A549 (cell line): ENCODE measurements around the gene MAML1. TPM values are rescaled to one million over a fixed set of nuclear protein-coding genes. Genes with fewer than 3 reads are reported as not detected.

Experiments used
- ATAC-seq, 2 experiments: fragments of 200-7000 bp in 1 of 2; fragments of >200 bp in 1 of 2; cut with Nextera tagmentation in 1 of 2; cut with Tn5 transposase in 1 of 2; 3 replicates each; pipeline versions ENCODE4 v1.8.0 to v1.9.1; 2018 to 2020; ENCODE audit warnings: mild to moderate bottlenecking in 1 of 2, moderate library complexity in 1 of 2
- CTCF ChIA-PET: fragments of 300-600 bp; sonication (Branson Sonifier 250); formaldehyde crosslinking; extraction: SDS; loops from one replicate; lab custom pipeline; 2021; ENCODE audit warnings: antibody characterized with exemption, inconsistent platforms; lab: Yijun Ruan, JAX
- POLR2A ChIA-PET: fragments of 350-600 bp; formaldehyde crosslinking; extraction: SDS; loops from one replicate; lab custom pipeline; 2021; ENCODE audit warnings: antibody characterized with exemption, inconsistent platforms; lab: Yijun Ruan, JAX
- DNase-seq, 2 experiments: peaks; one replicate each; pipeline versions ENCODE4 v3.0.0 to v3.0.0-alpha.2; 2011 to 2016; ENCODE audit warnings: low read depth in 1 of 2, low spot score in 1 of 2
- FAIRE-seq: peaks from 2 replicates; lab custom pipeline; 2011; peaks lifted over from hg19 to GRCh38; lab: Jason Lieb, UNC
- H3K27ac ChIP-seq, 2 experiments: fragments of >200 bp; sonication (Bioruptor Twin); formaldehyde crosslinking; 3 replicates each; pipeline ENCODE4 v1.5.1; 2016 to 2017
- H3K4me1 ChIP-seq: fragments of >200 bp; sonication (Bioruptor Twin); formaldehyde crosslinking; 3 replicates; pipeline ENCODE4 v1.6.1; 2016
- H3K4me2 ChIP-seq: fragments of >200 bp; sonication (Bioruptor Twin); formaldehyde crosslinking; 3 replicates; pipeline ENCODE4 v1.6.1; 2016
- H3K4me3 ChIP-seq: fragments of >200 bp; sonication (Bioruptor Twin); formaldehyde crosslinking; 3 replicates; pipeline ENCODE4 v1.5.1; 2016
- H3K9me3 ChIP-seq: fragments of >200 bp; sonication (Bioruptor Twin); formaldehyde crosslinking; 3 replicates; pipeline ENCODE4 v1.6.1; 2016
- CEBPB ChIP-seq, 2 experiments: fragments of >200 bp in 1 of 2; sonication (Bioruptor Twin) in 1 of 2; formaldehyde crosslinking in 1 of 2; IDR thresholded peaks; 2 replicates each; pipeline ENCODE4 v1.6.1; 2012 to 2016
- E2F6 ChIP-seq: IDR thresholded peaks from 2 replicates; pipeline ENCODE4 v1.6.1; 2012; ENCODE audit warnings: low read depth, borderline replicate concordance
- EHF ChIP-seq: fragments of 250-450 bp; sonication (Bioruptor Pico); IDR thresholded peaks from 2 replicates; pipeline ENCODE4 v1.5.0; 2020; ENCODE audit warnings: mild to moderate bottlenecking
- FOXS1 ChIP-seq: fragments of 250-450 bp; sonication (Bioruptor Pico); IDR thresholded peaks from 2 replicates; pipeline ENCODE4 v1.5.0; 2020; ENCODE audit warnings: mild to moderate bottlenecking, moderate library complexity
- GATA3 ChIP-seq: IDR thresholded peaks from 2 replicates; pipeline ENCODE4 v1.6.1; 2012; ENCODE audit warnings: borderline replicate concordance
- HOXB13 ChIP-seq: fragments of 250-450 bp; sonication (Bioruptor Pico); IDR thresholded peaks from 2 replicates; pipeline ENCODE4 v1.5.0; 2020; ENCODE audit warnings: low read depth, mild to moderate bottlenecking, moderate library complexity
- KDM1A ChIP-seq: fragments of 200-600 bp; sonication (generic); IDR thresholded peaks from 2 replicates; pipeline ENCODE4 v1.6.1; 2016; ENCODE audit warnings: low read depth, mild to moderate bottlenecking
- MAFK ChIP-seq: fragments of 450-650 bp; IDR thresholded peaks from 2 replicates; pipeline ENCODE4 v1.6.1; 2014; ENCODE audit not compliant: partially characterized antibody
- MAX ChIP-seq: IDR thresholded peaks from 2 replicates; pipeline ENCODE4 v1.6.1; 2012
- MYC ChIP-seq: IDR thresholded peaks from 2 replicates; pipeline ENCODE4 v1.6.1; 2012; ENCODE audit warnings: mild to moderate bottlenecking, inconsistent platforms, low read length, improper control_type of control experiment, borderline replicate concordance
- NPAS2 ChIP-seq: fragments of 250-450 bp; sonication (Bioruptor Pico); IDR thresholded peaks from 2 replicates; pipeline ENCODE4 v1.8.0; 2022; ENCODE audit warnings: mild to moderate bottlenecking, moderate library complexity, borderline replicate concordance
- NR3C1 ChIP-seq: fragments of >200 bp; sonication (Bioruptor Twin); formaldehyde crosslinking; IDR thresholded peaks from 3 replicates; pipeline ENCODE4 v1.6.1; 2017
- POLR2A ChIP-seq: IDR thresholded peaks from 2 replicates; pipeline ENCODE4 v1.6.1; 2012; ENCODE audit warnings: mild to moderate bottlenecking, low read length
- RCOR1 ChIP-seq: fragments of 150-350 bp; IDR thresholded peaks from 2 replicates; pipeline ENCODE4 v1.6.1; 2014; ENCODE audit warnings: antibody characterized with exemption, low read length, low read depth
- SMC3 ChIP-seq: fragments of >200 bp; sonication (Bioruptor Twin); formaldehyde crosslinking; IDR thresholded peaks from 3 replicates; pipeline ENCODE4 v1.6.1; 2018; ENCODE audit warnings: inconsistent platforms
- TFCP2L1 ChIP-seq: fragments of 250-450 bp; sonication (Bioruptor Pico); IDR thresholded peaks from 2 replicates; pipeline ENCODE4 v1.5.0; 2021; ENCODE audit warnings: mild to moderate bottlenecking
- USF2 ChIP-seq: fragments of 450-650 bp; IDR thresholded peaks from 2 replicates; pipeline ENCODE4 v1.6.1; 2014; ENCODE audit warnings: antibody characterized with exemption
- WGBS: methylation state at CpG from one replicate; pipeline ENCODE4 v1.1.6; 2017; ENCODE audit errors: missing lambda C conversion rate; 5-methylcytosine and 5-hydroxymethylcytosine counted together
- polyA plus RNA-seq, 4 experiments: library from polyadenylated mRNA; depleted of rRNA in 3 of 4; stranded (reverse); fragments of >200 nt; fragmentation: RNase III in 1 of 4; extraction: RNeasy Plus Mini Kit Qiagen cat#74134 plus additional on column Dnase treatment in 1 of 4; gene quantifications; 2 replicates in 3 of 4; 3 replicates in 1 of 4; pipeline ENCODE4 v1.2.3, GENCODE V29; 2011 to 2017

Gene MAML1
- polyA plus RNA-seq, 2 of the 4 experiments (the other 2 are of a cell fraction): 6.9 to 12.0 TPM

GRCh38 chr5:179804555-179804947 lies 71.9 kb downstream of the MAML1 start:
- 93% methylated on average over 8 of the region's 8 CpGs for WGBS
- ATAC-seq (no peak), FAIRE-seq (no peak), DNase-seq (no peak)
- ChIA-PET CTCF (interaction anchor here (0.8 to 6.2 kb wide), 3 partner anchors 9 to 25 kb away, joined by 3 to 86 read pairs (median 3); no protein-coding TSS in a partner anchor), POLR2A (no interaction called here)
- H3K4me3 ChIP-seq: peak overlapping the region; percentile 94; the same call in 2 of the 3 replicates
- no peaks in the 10 kb centered on the region for H3K9me3 ChIP-seq
- TF ChIP-seq CEBPB (IDR thresholded peaks at IDR 0.05): no peak
- TF ChIP-seq USF2: no peak
- no peak for TF ChIP-seq RCOR1
- TF ChIP-seq KDM1A: no peak
- no peak for TF ChIP-seq GATA3
- no peak for TF ChIP-seq EHF (CRISPR knock-in tag)
- TF ChIP-seq MAX: no peak
- TF ChIP-seq FOXS1 (CRISPR knock-in tag): no peak
- TF ChIP-seq NR3C1: no peak
- H3K27ac ChIP-seq: peak overlapping the region; percentile 91 to 99
- peaks cover 44% of the 10 kb centered on the region for H3K4me1 ChIP-seq
- H3K4me2 ChIP-seq: peak overlapping the region; percentile 95

GRCh38 chr5:179805070-179805528 lies 72.5 kb downstream of the MAML1 start:
- FAIRE-seq (no peak), DNase-seq (no peak), ATAC-seq (peak in 1 of 2 experiments; percentile 0; a peak in 2 of 6 replicates)
- TF ChIP-seq MYC (no peak), SMC3 (no peak), MAFK (no peak), FOXS1 (CRISPR knock-in tag) (no peak), TFCP2L1 (CRISPR knock-in tag) (no peak), HOXB13 (CRISPR knock-in tag) (no peak)
- Histone ChIP-seq H3K4me3 (peak overlapping the region; percentile 94), H3K4me1 (peaks cover 44% of the 10 kb centered on the region), H3K4me2 (peak overlapping the region; percentile 95), H3K9me3 (no peaks in the 10 kb centered on the region), H3K27ac (peak overlapping the region; percentile 91 to 99)
- WGBS: 26% methylated on average over 7 of the region's 9 CpGs
- ChIA-PET POLR2A (interaction anchor here (0.8 to 1.1 kb wide), 2 partner anchors 14 to 15 kb away, joined by 3 to 5 read pairs; partner anchors contain the start of gene SQSTM1), CTCF (interaction anchor here (1.1 to 1.6 kb wide), 3 partner anchors 13 to 33 kb away, joined by 3 read pairs; no protein-coding TSS in a partner anchor)

GRCh38 chr5:179805529-179806249 lies 73.1 kb downstream of the MAML1 start:
- H3K4me1 ChIP-seq: peaks cover 44% of the 10 kb centered on the region
- H3K4me2 ChIP-seq: peak overlapping the region; percentile 95
- ATAC-seq (peak; percentile 2 to 5; a peak in 5 of 6 replicates), DNase-seq (peak in 1 of 2 experiments; percentile 29), FAIRE-seq (no peak)
- POLR2A ChIA-PET: interaction anchor here (0.8 to 1.1 kb wide), 2 partner anchors 14 to 15 kb away, joined by 3 to 5 read pairs; partner anchors contain the start of gene SQSTM1
- peak overlapping the region; percentile 91 to 99 for H3K27ac ChIP-seq
- 12% methylated on average over 10 of the region's 65 CpGs for WGBS
- TF ChIP-seq E2F6: 0 out of 2 replicates have a peak, but pooled peaks have one; percentile 24
- TF ChIP-seq NPAS2: no peak
- no peak for TF ChIP-seq RCOR1
- peak; percentile 29; the same call in 1 of the 2 replicates for TF ChIP-seq MAX
- no peak for TF ChIP-seq FOXS1 (CRISPR knock-in tag)
- peak; percentile 10; the same call in 1 of the 2 replicates for TF ChIP-seq POLR2A
- CTCF ChIA-PET: interaction anchor here (0.9 to 1.6 kb wide), 4 partner anchors 14 to 43 kb away, joined by 3 to 5 read pairs (median 3); no protein-coding TSS in a partner anchor
- peak overlapping the region; percentile 94 for H3K4me3 ChIP-seq
- no peaks in the 10 kb centered on the region for H3K9me3 ChIP-seq
